SK-N-SH (cell line): ENCODE results near the gene LENG8. TPM values are rescaled to one million over a fixed set of nuclear protein-coding genes. Genes with fewer than 3 reads are reported as not detected.
A peak's percentile ranks its signal among the peaks of the same experiment; 100 is the strongest.

Experiments used
- CTCF ChIA-PET: fragments of 300-600, 350-600 bp; formaldehyde crosslinking; extraction: SDS; loops from one replicate; lab custom pipeline; 2021; lab: Yijun Ruan, JAX
- POLR2A ChIA-PET: fragments of 350-600 bp; sonication (Branson Sonifier 250); formaldehyde crosslinking; extraction: SDS; loops from one replicate; lab custom pipeline; 2020; ENCODE audit warnings: antibody characterized with exemption, inconsistent platforms; lab: Yijun Ruan, JAX
- DNase-seq: peaks from one replicate; pipeline ENCODE4 v3.0.0; 2012
- H2AFZ ChIP-seq: fragments of 200-600 bp; sonication (generic); 2 replicates; pipeline ENCODE4 v1.8.1; 2016; ENCODE audit warnings: antibody characterized with exemption, mild to moderate bottlenecking, low read depth
- H3F3A ChIP-seq: fragments of 200-600 bp; sonication (generic); replicated peaks from 2 replicates; pipeline ENCODE3; 2016; ENCODE audit warnings: antibody characterized with exemption, mild to moderate bottlenecking; ENCODE audit not compliant: insufficient read depth
- H3K27ac ChIP-seq, 2 experiments: fragments of 200-500 bp in 1 of 2; fragments of 200-600 bp in 1 of 2; sonication (Bioruptor generic) in 1 of 2; sonication (generic), shearing (Covaris generic) in 1 of 2; 2 replicates each; pipeline versions ENCODE4 v1.5.1 to v1.6.1; 2014 to 2016; ENCODE audit warnings: low read depth in 2 of 2, inconsistent platforms in 1 of 2, low read length in 1 of 2, mild to moderate bottlenecking in 1 of 2, mixed read lengths in 1 of 2
- H3K27me3 ChIP-seq: fragments of 200-600 bp; sonication (generic), shearing (Covaris generic); 2 replicates; pipeline ENCODE4 v1.6.1; 2016; ENCODE audit warnings: mixed run types; ENCODE audit not compliant: insufficient read depth
- H3K36me3 ChIP-seq, 2 experiments: fragments of 200-500 bp in 1 of 2; fragments of 200-600 bp in 1 of 2; sonication (Bioruptor generic) in 1 of 2; sonication (generic) in 1 of 2; replicated peaks in 1 of 2; 2 replicates each; pipeline versions ENCODE3 to v1.5.1; 2014 to 2016; ENCODE audit warnings: low read length in 1 of 2, mild to moderate bottlenecking in 1 of 2; ENCODE audit not compliant: insufficient read depth in 2 of 2, control insufficient read depth in 1 of 2
- H3K4me1 ChIP-seq, 2 experiments: fragments of 200-500 bp in 1 of 2; fragments of 200-600 bp in 1 of 2; sonication (Bioruptor generic) in 1 of 2; sonication (generic), shearing (Covaris generic) in 1 of 2; 2 replicates each; pipeline versions ENCODE4 v1.5.1 to v1.6.1; 2014 to 2016; ENCODE audit warnings: low read depth in 1 of 2, low read length in 1 of 2, mixed run types in 1 of 2; ENCODE audit not compliant: insufficient read depth in 2 of 2, control insufficient read depth in 1 of 2
- H3K4me2 ChIP-seq: fragments of 200-600 bp; sonication (generic), shearing (Covaris generic); 2 replicates; pipeline ENCODE4 v1.6.1; 2017; ENCODE audit warnings: mixed run types
- H3K4me3 ChIP-seq, 2 experiments: fragments of 200-500 bp in 1 of 2; fragments of 200-600 bp in 1 of 2; sonication (Bioruptor generic) in 1 of 2; sonication (generic), shearing (Covaris generic) in 1 of 2; 2 replicates each; pipeline versions ENCODE4 v1.5.1 to v1.8.1; 2014 to 2016; ENCODE audit warnings: low read depth in 2 of 2, inconsistent platforms in 1 of 2, low read length in 1 of 2, mild to moderate bottlenecking in 1 of 2, mixed read lengths in 1 of 2, moderate library complexity in 1 of 2
- H3K79me2 ChIP-seq: fragments of 200-600 bp; sonication (generic); 2 replicates; pipeline ENCODE4 v1.8.1; 2017; ENCODE audit warnings: mild to moderate bottlenecking; ENCODE audit not compliant: insufficient read depth
- H3K9ac ChIP-seq: fragments of 200-600 bp; sonication (generic); 2 replicates; pipeline ENCODE4 v1.6.1; 2017; ENCODE audit warnings: mixed run types
- H3K9me2 ChIP-seq: fragments of 200-600 bp; sonication (generic); 2 replicates; pipeline ENCODE4 v1.6.1; 2017; ENCODE audit warnings: mixed run types
- H3K9me3 ChIP-seq: fragments of 200-600 bp; sonication (generic); 2 replicates; pipeline ENCODE4 v1.6.1; 2017; ENCODE audit warnings: mixed run types, mild to moderate bottlenecking, moderate library complexity
- H4K20me1 ChIP-seq: fragments of 200-600 bp; sonication (generic); 2 replicates; pipeline ENCODE4 v1.6.1; 2017; ENCODE audit warnings: mild to moderate bottlenecking, mixed run types; ENCODE audit not compliant: insufficient read depth
- CTCF ChIP-seq: fragments of 200-600 bp; sonication (generic); IDR thresholded peaks from 2 replicates; pipeline ENCODE4 v1.6.1; 2017; ENCODE audit warnings: antibody characterized with exemption, mild to moderate bottlenecking, moderate library complexity
- FOSL2 ChIP-seq: IDR thresholded peaks from 2 replicates; pipeline ENCODE4 v1.4.0; 2012; ENCODE audit warnings: low read depth, mild to moderate bottlenecking, moderate library complexity, borderline replicate concordance
- FOXJ3 ChIP-seq: sonication (generic); formaldehyde crosslinking; IDR thresholded peaks from 2 replicates; pipeline ENCODE4 v1.5.1; 2020; ENCODE audit warnings: mild to moderate bottlenecking, missing genetic modification reagents
- JUND ChIP-seq: IDR thresholded peaks from 2 replicates; pipeline ENCODE4 v1.4.0; 2012
- MEF2A ChIP-seq: IDR thresholded peaks from 2 replicates; pipeline ENCODE4 v1.4.0; 2012; ENCODE audit warnings: low read depth, borderline replicate concordance
- NFIC ChIP-seq: IDR thresholded peaks from 2 replicates; pipeline ENCODE4 v1.4.0; 2012; ENCODE audit warnings: borderline replicate concordance
- RAD21 ChIP-seq: IDR thresholded peaks from 2 replicates; pipeline ENCODE4 v1.6.1; 2012; ENCODE audit warnings: mild to moderate bottlenecking, low read length
- REST ChIP-seq: IDR thresholded peaks from 2 replicates; pipeline ENCODE4 v1.6.1; 2012; ENCODE audit warnings: mild to moderate bottlenecking, low read depth, low read length, moderate library complexity
- WGBS: methylation state at CpG from one replicate; pipeline ENCODE4 v1.1.6; 2017; ENCODE audit warnings: low lambda C conversion rate; 5-methylcytosine and 5-hydroxymethylcytosine counted together
- polyA plus RNA-seq, 3 experiments: library from polyadenylated mRNA; depleted of rRNA; stranded (reverse); fragments of >200 nt; gene quantifications; 2 replicates each; pipeline ENCODE4 v1.2.3, GENCODE V29; 2012

Gene LENG8
- polyA plus RNA-seq, 1 of the 3 experiments (the other 2 are of a cell fraction): 84.0 TPM

- no peak overlapping the region for H2AFZ ChIP-seq
- POLR2A ChIA-PET: interaction anchor here (1.0 kb wide), 1 partner anchor 18 kb away, joined by 4 read pairs; the partner anchor contains the start of gene LENG8
Measured at GRCh38 chr19:54430306-54431254, 18.4 kb upstream of the LENG8 start.

GRCh38 chr19:54431255-54431838 lies 17.7 kb upstream of the LENG8 start:
- 16% methylated on average over 11 of the region's 11 CpGs for WGBS
- Histone ChIP-seq H4K20me1 (0 out of 2 replicates have a peak, but pooled peaks cover 3% of the 10 kb centered on the region), H3K4me3 (peak overlapping the region in 1 of 2 experiments; percentile 36; a peak in 1 of 4 replicates), H3K27ac (no peak overlapping the region)
- DNase-seq: no peak
- POLR2A ChIA-PET: interaction anchor here (1.0 kb wide), 1 partner anchor 17 kb away, joined by 4 read pairs; the partner anchor contains the start of gene LENG8
- TF ChIP-seq NFIC: 0 out of 2 replicates have a peak, but pooled peaks have one; percentile 12
- TF ChIP-seq REST: no peak
- TF ChIP-seq FOSL2: no peak
- no peak for TF ChIP-seq FOXJ3 (CRISPR knock-in tag)
- TF ChIP-seq, all 33 proteins: peak for 1
- H3K36me3 ChIP-seq: no peaks in the 10 kb centered on the region
- H3K9me3 ChIP-seq: no peaks in the 10 kb centered on the region
- H2AFZ ChIP-seq: no peak overlapping the region
- peaks cover 0 to 12% of the 10 kb centered on the region in 2 experiments; a peak in 1 of 4 replicates for H3K4me1 ChIP-seq
- no peaks in the 10 kb centered on the region for H3F3A ChIP-seq
- H3K27me3 ChIP-seq: peaks cover 39% of the 10 kb centered on the region
- H3K4me2 ChIP-seq: peak overlapping the region; percentile 74
- no peak overlapping the region for H3K9ac ChIP-seq
- CTCF ChIA-PET: interaction anchor here (1.0 to 1.2 kb wide), 5 partner anchors 10 to 34 kb away, joined by 3 to 5 read pairs (median 3); no protein-coding TSS in a partner anchor
- H3K9me2 ChIP-seq: no peaks in the 10 kb centered on the region
- H3K79me2 ChIP-seq: no peaks in the 10 kb centered on the region

More at GRCh38 chr19:54430306-54431254, 18.4 kb upstream of the LENG8 start:
- Histone ChIP-seq H3K9me3 (no peaks in the 10 kb centered on the region), H3K4me3 (peak overlapping the region; percentile 36 to 51; a peak in 3 of 4 replicates), H3K36me3 (no peaks in the 10 kb centered on the region), H4K20me1 (0 out of 2 replicates have a peak, but pooled peaks cover 3% of the 10 kb centered on the region), H3K27ac (no peak overlapping the region), H3K9ac (no peak overlapping the region), H3K79me2 (no peaks in the 10 kb centered on the region), H3K27me3 (peaks cover 47% of the 10 kb centered on the region), H3K4me2 (peak overlapping the region; percentile 74), H3F3A (no peaks in the 10 kb centered on the region), H3K9me2 (no peaks in the 10 kb centered on the region), H3K4me1 (peaks cover 0 to 12% of the 10 kb centered on the region in 2 experiments; a peak in 1 of 4 replicates)
- peak; percentile 86 for DNase-seq
- 4% methylated on average over 14 of the region's 43 CpGs for WGBS
- TF ChIP-seq MEF2A: no peak
- TF ChIP-seq CTCF: peak; percentile 9; the same call in 1 of the 2 replicates
- peak; percentile 51 for TF ChIP-seq RAD21
- no peak for TF ChIP-seq JUND
- CTCF ChIA-PET: interaction anchor here (1.2 to 2.0 kb wide), 3 partner anchors 8 to 40 kb away, joined by 4 to 9 read pairs (median 5); no protein-coding TSS in a partner anchor
